Natural killer cell (primary cell): ENCODE measurements around the gene PREX1. TPM values are rescaled to one million over a fixed set of nuclear protein-coding genes. Genes with fewer than 3 reads are reported as not detected.

ENCODE experiments used
- ATAC-seq, 3 donors: fragments of 150-1000 bp in 2 of 3; fragments of 200-7000 bp in 1 of 3; cut with Tn5 transposase; 1 replicate in 1 of 3; 2 replicates in 2 of 3; pipeline ENCODE4 v1.10.0; 2021; ENCODE audit warnings: mild to moderate bottlenecking in 2 of 3, moderate library complexity in 2 of 3
- DNase-seq, 2 donors: peaks; one replicate each; pipeline versions ENCODE4 v3.0.0 to v3.0.0-alpha.2; 2013 to 2021; ENCODE audit warnings: mixed read lengths in 1 of 2
- H3K27ac ChIP-seq: one replicate; pipeline ENCODE4 v1.5.1; 2013; ENCODE audit warnings: mild to moderate bottlenecking, low read length
- H3K27me3 ChIP-seq: one replicate; pipeline ENCODE4 v1.6.1; 2013; ENCODE audit warnings: low read length; ENCODE audit not compliant: control insufficient read depth, insufficient read depth
- H3K36me3 ChIP-seq: one replicate; pipeline ENCODE4 v1.6.1; 2013; ENCODE audit warnings: low read length; ENCODE audit not compliant: control insufficient read depth, insufficient read depth
- H3K4me1 ChIP-seq: one replicate; pipeline ENCODE4 v1.6.1; 2013; ENCODE audit warnings: low read length; ENCODE audit not compliant: control insufficient read depth, insufficient read depth
- H3K4me3 ChIP-seq: one replicate; pipeline ENCODE4 v1.5.1; 2013; ENCODE audit warnings: low read length
- H3K9me3 ChIP-seq: one replicate; pipeline ENCODE4 v1.6.1; 2013; ENCODE audit warnings: low read length; ENCODE audit not compliant: control insufficient read depth, insufficient read depth
- H3K27ac Mint-ChIP-seq, 2 donors: one replicate each; pipeline ENCODE4 v1.8.0; 2022; ENCODE audit warnings: mild to moderate bottlenecking in 2 of 2, mixed read lengths in 2 of 2, moderate library complexity in 1 of 2
- H3K27me3 Mint-ChIP-seq, 2 donors: one replicate each; pipeline ENCODE4 v1.8.0; 2022; ENCODE audit warnings: low read depth in 2 of 2, mixed read lengths in 2 of 2
- H3K36me3 Mint-ChIP-seq: one replicate; pipeline ENCODE4 v1.8.0; 2022; ENCODE audit warnings: mixed read lengths
- H3K4me1 Mint-ChIP-seq, 2 donors: one replicate each; pipeline ENCODE4 v1.8.0; 2022; ENCODE audit warnings: mixed read lengths in 2 of 2
- H3K4me3 Mint-ChIP-seq: one replicate; pipeline ENCODE4 v1.8.0; 2022; ENCODE audit warnings: mild to moderate bottlenecking, moderate library complexity, mixed read lengths
- H3K9me3 Mint-ChIP-seq, 2 donors: one replicate each; pipeline ENCODE4 v1.8.0; 2022; ENCODE audit warnings: mixed read lengths in 2 of 2
- CTCF ChIP-seq: fragments of 200-600 bp; IDR thresholded peaks from one replicate; pipeline ENCODE4 v1.8.0; 2022; ENCODE audit warnings: antibody characterized with exemption
- WGBS: methylation state at CpG from one replicate; pipeline ENCODE4 v1.1.7; 2013; ENCODE audit warnings: missing lambda C conversion rate; ENCODE audit not compliant: insufficient coverage; 5-methylcytosine and 5-hydroxymethylcytosine counted together
- intact Hi-C: fragments of 100-400 bp; cut with micrococcal nuclease; formaldehyde crosslinking; loops from one replicate; pipeline ENCODE4 v1.14.2; 2022
- total RNA-seq, 4 donors: library from RNA; stranded (reverse); fragments of 120-200 nt in 1 of 4; gene quantifications; one replicate each; pipeline versions ENCODE4 v1.2.3 to v1.2.4, GENCODE V29; 2013 to 2022

The PREX1 gene
- total RNA-seq, 3 donors from 2014 or later (not counting 1 experiment from before 2014, with no cell fraction given), result 382 to 392 (median 389) TPM

- H3K4me3 ChIP-seq, result no peak overlapping the region
- no peak for TF ChIP-seq CTCF
- no peak overlapping the region for H3K27ac ChIP-seq
- H3K27me3 ChIP-seq, result no peaks in the 10 kb centered on the region
- peaks cover 4% of the 10 kb centered on the region for H3K4me1 ChIP-seq
- DNase-seq (no peak), ATAC-seq (peak in 1 of 3 donors; percentile 17)
- peak overlapping the region; percentile 72 to 75 for H3K27ac Mint-ChIP-seq
- H3K36me3 ChIP-seq, result peaks cover 69% of the 10 kb centered on the region
- intact Hi-C loops, result no loop called here
- H3K9me3 ChIP-seq, result no peaks in the 10 kb centered on the region
- H3K36me3 Mint-ChIP-seq, result peaks cover 17% of the 10 kb centered on the region
- WGBS, result 93% methylated on average over 10 of the region's 10 CpGs
- peaks cover 24 to 51% of the 10 kb centered on the region in 2 donors for H3K4me1 Mint-ChIP-seq
- H3K27me3 Mint-ChIP-seq, result no peaks in the 10 kb centered on the region
- no peak overlapping the region for H3K4me3 Mint-ChIP-seq
- H3K9me3 Mint-ChIP-seq, result no peaks in the 10 kb centered on the region
Observed at GRCh38 chr20:48668451-48668946, 159.3 kb downstream of the PREX1 start.

GRCh38 chr20:48667889-48668413 is 159.8 kb downstream of the PREX1 start:
- no peaks in the 10 kb centered on the region for H3K27me3 Mint-ChIP-seq
- peaks cover 5% of the 10 kb centered on the region for H3K4me1 ChIP-seq
- peaks cover 11% of the 10 kb centered on the region for H3K36me3 Mint-ChIP-seq
- no peak for ATAC-seq
- no peak overlapping the region for H3K27ac ChIP-seq
- peaks cover 66% of the 10 kb centered on the region for H3K36me3 ChIP-seq
- H3K4me3 ChIP-seq, result no peak overlapping the region
- H3K9me3 Mint-ChIP-seq, result no peaks in the 10 kb centered on the region
- peaks cover 21 to 50% of the 10 kb centered on the region in 2 donors for H3K4me1 Mint-ChIP-seq
- no peak for DNase-seq
- no peak for TF ChIP-seq CTCF
- 97% methylated on average over 15 of the region's 15 CpGs for WGBS
- H3K27me3 ChIP-seq, result no peaks in the 10 kb centered on the region
- intact Hi-C loops, result no loop called here
- no peak overlapping the region for H3K4me3 Mint-ChIP-seq
- no peaks in the 10 kb centered on the region for H3K9me3 ChIP-seq
- H3K27ac Mint-ChIP-seq, result peak overlapping the region; percentile 72 to 75

- WGBS, result 91% methylated on average over 6 of the region's 6 CpGs
Observed at GRCh38 chr20:48667481-48667880, 160.3 kb downstream of the PREX1 start.

More at GRCh38 chr20:48667481-48667880, 160.3 kb downstream of the PREX1 start:
- H3K36me3 Mint-ChIP-seq, result peaks cover 11% of the 10 kb centered on the region
- no peak overlapping the region for H3K4me3 ChIP-seq
- intact Hi-C loops, result no loop called here
- H3K27ac ChIP-seq, result no peak overlapping the region
- H3K9me3 Mint-ChIP-seq, result no peaks in the 10 kb centered on the region
- H3K4me1 Mint-ChIP-seq, result peaks cover 25 to 50% of the 10 kb centered on the region in 2 donors
- no peak for TF ChIP-seq CTCF
- H3K27ac Mint-ChIP-seq, result peak overlapping the region; percentile 72 to 75
- peaks cover 5% of the 10 kb centered on the region for H3K4me1 ChIP-seq
- H3K9me3 ChIP-seq, result no peaks in the 10 kb centered on the region
- H3K27me3 ChIP-seq, result no peaks in the 10 kb centered on the region
- H3K36me3 ChIP-seq, result peaks cover 67% of the 10 kb centered on the region
- no peaks in the 10 kb centered on the region for H3K27me3 Mint-ChIP-seq
- H3K4me3 Mint-ChIP-seq, result no peak overlapping the region
- ATAC-seq, result no peak
- no peak for DNase-seq
